Midbrain (tissue), 1 donor: ENCODE data around the gene RGS14.
A peak's percentile ranks its signal among the peaks of the same experiment; 100 is the strongest.

Experiments
- DNase-seq: peaks from one replicate; lab custom pipeline; 2025; lab: John Stamatoyannopoulos, UW

RGS14 gene

GRCh38 chr5:177378884-177379883 lies 21.5 kb downstream of the RGS14 start:
- DNase-seq, result no peak

GRCh38 chr5:177380805-177381126 lies 23.0 kb downstream of the RGS14 start:
- no peak for DNase-seq

- DNase-seq, result peak; percentile 26
These were observed 24.8 kb downstream of the RGS14 start for GRCh38 chr5:177382423-177383029.

- no peak for DNase-seq
These were observed 25.5 kb downstream of the RGS14 start for GRCh38 chr5:177383181-177383580.

GRCh38 chr5:177384134-177384533 lies 26.4 kb downstream of the RGS14 start, which contains the start of gene SLC34A1:
Gene SLC34A1, plus strand, starts transcription at chr5:177384434. Its CDS starts 1,308 bp downstream, at chr5:177385742.
- DNase-seq, result no peak

- DNase-seq, result no peak
These were observed 28.0 kb downstream of the RGS14 start for GRCh38 chr5:177385720-177386119.

- no peak for DNase-seq
These were observed 28.8 kb downstream of the RGS14 start for GRCh38 chr5:177386542-177386941.

- DNase-seq, result no peak
These were observed 29.7 kb downstream of the RGS14 start for GRCh38 chr5:177387405-177387804.

GRCh38 chr5:177388521-177389052 lies 30.9 kb downstream of the RGS14 start:
- no peak for DNase-seq

GRCh38 chr5:177389241-177390169 lies 31.8 kb downstream of the RGS14 start:
- no peak for DNase-seq

GRCh38 chr5:177390363-177391300 lies 32.9 kb downstream of the RGS14 start:
- peak; percentile 79 for DNase-seq

GRCh38 chr5:177392765-177393164 lies 35.0 kb downstream of the RGS14 start:
- no peak for DNase-seq

- no peak for DNase-seq
These were observed 35.6 kb downstream of the RGS14 start for GRCh38 chr5:177393206-177393765.

- DNase-seq, result no peak
These were observed 36.3 kb downstream of the RGS14 start for GRCh38 chr5:177393990-177394389.

GRCh38 chr5:177396078-177396477 lies 38.4 kb downstream of the RGS14 start:
- no peak for DNase-seq

GRCh38 chr5:177396807-177397206 lies 39.1 kb downstream of the RGS14 start:
- no peak for DNase-seq

- DNase-seq, result no peak
These were observed 40.2 kb downstream of the RGS14 start for GRCh38 chr5:177397875-177398390.

GRCh38 chr5:177399997-177400868 lies 42.5 kb downstream of the RGS14 start, which contains the start of gene PFN3:
Gene PFN3, minus strand, starts transcription at chr5:177400661. Its CDS starts 85 bp downstream, at chr5:177400576.
- DNase-seq, result no peak
